ENCODE results near the gene AATF. TPM values are rescaled to one million over a fixed set of nuclear protein-coding genes. Genes with fewer than 3 reads are reported as not detected.

The AATF gene
- total RNA-seq, 6 experiments from 2014 or later, result 13.2 to 19.5 (median 16.7) TPM

GRCh38 chr17:36950027-36950426 lies 1.3 kb downstream of the AATF start:
- no peak for DNase-seq

GRCh38 chr17:36951084-36951789 lies 2.5 kb downstream of the AATF start:
- no peak overlapping the region for H3K4me3 ChIP-seq
- ATAC-seq (no peak), DNase-seq (no peak)
- no peaks in the 10 kb centered on the region for H3K9me3 ChIP-seq
- 86% methylated on average over 5 of the region's 5 CpGs for WGBS (ENCODE audit: insufficient coverage, low coverage, low lambda C conversion rate, missing lambda C conversion rate)
- peaks cover 0 to 43% (median 6%) of the 10 kb centered on the region in 4 donors for H3K36me3 ChIP-seq
- TF ChIP-seq CTCF (IDR thresholded peaks at IDR 0.05), result no peak
- TF ChIP-seq POLR2A (IDR thresholded peaks at IDR 0.05), result no peak
- H3K27me3 ChIP-seq, result peaks cover 2 to 6% of the 10 kb centered on the region in 2 donors
- no peak overlapping the region for H3K27ac ChIP-seq
- H3K4me1 ChIP-seq, result peaks cover 0 to 17% (median 7%) of the 10 kb centered on the region in 4 donors
- intact Hi-C loops (cut with DNase I), result no loop called here

More at GRCh38 chr17:36950027-36950426, 1.3 kb downstream of the AATF start:
- Histone ChIP-seq H3K4me3 (peak overlapping the region in 2 of 3 donors; percentile 91 to 93), H3K9me3 (no peaks in the 10 kb centered on the region), H3K27me3 (peaks cover 7 to 18% of the 10 kb centered on the region in 2 donors), H3K27ac (no peak overlapping the region), H3K36me3 (peaks cover 0 to 32% (median 5%) of the 10 kb centered on the region in 4 donors), H3K4me1 (peaks cover 0 to 17% (median 7%) of the 10 kb centered on the region in 4 donors)
- intact Hi-C loops (cut with DNase I), result no loop called here
- 35% methylated on average over 7 of the region's 8 CpGs for WGBS (ENCODE audit: insufficient coverage, low coverage, low lambda C conversion rate, missing lambda C conversion rate)
- no peak for ATAC-seq
- no peak for TF ChIP-seq POLR2A (IDR thresholded peaks at IDR 0.05)
- no peak for TF ChIP-seq CTCF (IDR thresholded peaks at IDR 0.05)

- peaks cover 0 to under 1% (median 0%) of the 10 kb centered on the region in 4 donors for H3K36me3 ChIP-seq
- TF ChIP-seq CTCF (IDR thresholded peaks at IDR 0.05), result no peak
- no peak for TF ChIP-seq POLR2A (IDR thresholded peaks at IDR 0.05)
- no peak overlapping the region for H3K4me3 ChIP-seq
- intact Hi-C loops (cut with DNase I), result no loop called here
- no peak for ATAC-seq
- H3K9me3 ChIP-seq, result no peaks in the 10 kb centered on the region
- 64% methylated on average over 3 of the region's 4 CpGs for WGBS (ENCODE audit: insufficient coverage, low coverage, low lambda C conversion rate, missing lambda C conversion rate)
- no peak overlapping the region for H3K27ac ChIP-seq
- H3K4me1 ChIP-seq, result no peaks in the 10 kb centered on the region
- DNase-seq, result no peak
- no peaks in the 10 kb centered on the region for H3K27me3 ChIP-seq
These were observed 22.8 kb downstream of the AATF start for GRCh38 chr17:36971508-36971907.

GRCh38 chr17:36972186-36972700 lies 23.5 kb downstream of the AATF start:
- H3K4me1 ChIP-seq, result no peaks in the 10 kb centered on the region
- H3K27me3 ChIP-seq, result no peaks in the 10 kb centered on the region
- no peak overlapping the region for H3K27ac ChIP-seq
- TF ChIP-seq POLR2A (IDR thresholded peaks at IDR 0.05), result no peak
- no peak for TF ChIP-seq CTCF (IDR thresholded peaks at IDR 0.05)
- ATAC-seq (no peak), DNase-seq (no peak)
- no peaks in the 10 kb centered on the region for H3K36me3 ChIP-seq
- intact Hi-C loops (cut with DNase I), result no loop called here
- H3K9me3 ChIP-seq, result no peaks in the 10 kb centered on the region
- no peak overlapping the region for H3K4me3 ChIP-seq
